A549 treated with Mapracorat at 1 μM for 4 hours (cell line): ENCODE results near the gene TCTN3. TPM values are rescaled to one million over a fixed set of nuclear protein-coding genes. Genes with fewer than 3 reads are reported as not detected.

Experiments
- total RNA-seq: library from RNA; stranded (reverse); fragments of 200-300 nt; extraction: Qiagen RNA extraction; gene quantifications from 5 replicates; pipeline ENCODE4 v1.2.3, GENCODE V29; 2022

The TCTN3 gene, protein sequence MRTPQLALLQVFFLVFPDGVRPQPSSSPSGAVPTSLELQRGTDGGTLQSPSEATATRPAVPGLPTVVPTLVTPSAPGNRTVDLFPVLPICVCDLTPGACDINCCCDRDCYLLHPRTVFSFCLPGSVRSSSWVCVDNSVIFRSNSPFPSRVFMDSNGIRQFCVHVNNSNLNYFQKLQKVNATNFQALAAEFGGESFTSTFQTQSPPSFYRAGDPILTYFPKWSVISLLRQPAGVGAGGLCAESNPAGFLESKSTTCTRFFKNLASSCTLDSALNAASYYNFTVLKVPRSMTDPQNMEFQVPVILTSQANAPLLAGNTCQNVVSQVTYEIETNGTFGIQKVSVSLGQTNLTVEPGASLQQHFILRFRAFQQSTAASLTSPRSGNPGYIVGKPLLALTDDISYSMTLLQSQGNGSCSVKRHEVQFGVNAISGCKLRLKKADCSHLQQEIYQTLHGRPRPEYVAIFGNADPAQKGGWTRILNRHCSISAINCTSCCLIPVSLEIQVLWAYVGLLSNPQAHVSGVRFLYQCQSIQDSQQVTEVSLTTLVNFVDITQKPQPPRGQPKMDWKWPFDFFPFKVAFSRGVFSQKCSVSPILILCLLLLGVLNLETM
- total RNA-seq: 40.7 to 43.5 TPM (median 43.4 TPM) in 5 replicates

GRCh38 chr10:95693668-95694534 lies at the start of gene TCTN3:
Gene TCTN3, minus strand, starts transcription at chr10:95693927. Its CDS starts 28 bp downstream, at chr10:95693899.

DNA sequence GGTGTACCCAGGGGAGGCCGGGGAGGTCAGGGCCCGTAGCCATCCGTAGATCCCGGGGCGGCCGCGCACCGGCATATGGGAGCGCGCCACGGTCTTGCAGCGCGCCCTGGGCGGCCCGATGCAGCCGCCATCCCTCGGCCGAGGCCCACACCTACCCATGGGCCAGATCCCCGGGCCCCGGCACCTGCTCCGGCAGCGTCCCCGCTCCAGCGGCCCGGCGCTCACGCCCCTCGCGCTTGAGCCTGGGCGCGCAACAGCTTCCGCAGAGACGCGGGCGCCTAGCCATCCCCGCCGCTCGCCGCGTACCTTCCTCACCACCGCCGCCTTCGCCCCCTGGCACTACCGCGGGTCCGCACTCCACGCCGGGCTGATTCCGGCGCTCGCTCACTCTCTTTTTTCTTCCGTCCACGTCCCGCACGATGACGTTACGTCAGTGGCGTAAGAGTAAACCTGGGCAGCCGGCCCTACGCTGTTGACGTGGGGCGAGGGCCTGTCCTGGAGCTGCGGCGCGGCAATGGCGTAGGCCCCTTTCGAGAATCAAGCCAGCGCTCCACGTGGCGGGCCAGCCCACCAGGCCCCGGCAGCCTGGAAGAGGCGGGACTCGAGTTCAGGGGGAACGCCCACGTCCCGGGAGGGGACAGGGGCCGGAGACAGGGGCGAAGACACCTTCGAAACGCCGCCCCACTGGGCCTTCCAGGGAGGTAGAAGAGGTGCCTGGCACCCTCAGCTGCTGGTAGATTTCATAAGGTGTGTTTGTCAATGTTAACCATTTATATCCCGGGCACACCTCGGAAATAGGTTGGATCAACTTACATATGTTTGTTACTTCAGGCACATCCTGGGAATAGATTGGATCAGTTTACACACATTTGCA lies 37.2 kb downstream of the TCTN3 start, which contains the start of gene ALDH18A1:
Gene ALDH18A1 (minus strand): TSS at position 421 of the 874 bp plus-strand sequence. CDS start 3,334 bp downstream, outside the sequence.

Other genes starting within 250 kb of the TCTN3 start
- 0.35 to 0.62 TPM (median 0.47 TPM) in 5 replicates for gene SORBS1, start 132.6 kb downstream of the TCTN3 start, total RNA-seq
- gene ALDH18A1, start 37.2 kb downstream of the TCTN3 start, total RNA-seq: 44.3 to 47.3 TPM (median 46.5 TPM) in 5 replicates
- gene ENTPD1, start 62.2 kb upstream of the TCTN3 start, total RNA-seq: 0.15 TPM in 1 of 5 replicates, not detected in the others
- 0.76 TPM in 1 of 5 replicates, not detected in the others for gene CC2D2B, start 214.0 kb upstream of the TCTN3 start, total RNA-seq